SK-N-MC (cell line): ENCODE results near the gene VPS39.

Experiments used
- DNase-seq: peaks from one replicate; pipeline ENCODE4 v3.0.0-alpha.2; 2011; ENCODE audit warnings: low read depth, low spot score
- H3K27ac ChIP-seq: fragments of 200-600 bp; sonication (generic); 2 replicates; pipeline ENCODE4 v1.5.1; 2016; ENCODE audit warnings: mixed run types
- H3K36me3 ChIP-seq: fragments of 200-600 bp; sonication (generic); 2 replicates; pipeline ENCODE4 v1.6.1; 2017; ENCODE audit warnings: antibody characterized with exemption, low read length, mixed read lengths; ENCODE audit not compliant: insufficient read depth
- H3K4me3 ChIP-seq: fragments of 200-600 bp; sonication (generic); 2 replicates; pipeline ENCODE4 v1.5.1; 2016
- H3K9ac ChIP-seq: fragments of 200-600 bp; sonication (generic); 2 replicates; pipeline ENCODE4 v1.8.0; 2017; ENCODE audit warnings: mixed run types, mixed read lengths; ENCODE audit not compliant: insufficient read length
- H3K9me3 ChIP-seq: fragments of 200-600 bp; sonication (generic); 2 replicates; pipeline ENCODE4 v1.6.1; 2017; ENCODE audit warnings: low read depth, mild to moderate bottlenecking, antibody characterized with exemption, low read length, moderate library complexity, mixed read lengths
- EZH2 ChIP-seq: fragments of 200-600 bp; sonication (generic); IDR thresholded peaks from one replicate; pipeline ENCODE4 v1.6.1; 2017; ENCODE audit warnings: antibody characterized with exemption
- FOXP2 ChIP-seq: optimal IDR thresholded peaks from 2 replicates; pipeline ENCODE3; 2011; ENCODE audit warnings: mild to moderate bottlenecking, moderate library complexity; ENCODE audit not compliant: insufficient read depth; ENCODE audit errors: extremely low read length, control extremely low read depth
- POLR2AphosphoS5 ChIP-seq: IDR thresholded peaks from 2 replicates; pipeline ENCODE4 v1.6.1; 2012; ENCODE audit warnings: mild to moderate bottlenecking, low read depth, low read length, borderline replicate concordance

Gene VPS39

GRCh38 chr15:42134617-42135245 lies 73.4 kb downstream of the VPS39 start:
- Histone ChIP-seq H3K4me3 (no peak overlapping the region), H3K27ac (no peak overlapping the region), H3K9ac (no peak overlapping the region), H3K36me3 (no peaks in the 10 kb centered on the region), H3K9me3 (no peaks in the 10 kb centered on the region)
- no peak for TF ChIP-seq EZH2
- TF ChIP-seq FOXP2 = no peak
- TF ChIP-seq POLR2AphosphoS5 = no peak
- no peak for DNase-seq

GRCh38 chr15:42133886-42134502 lies 74.1 kb downstream of the VPS39 start:
- Histone ChIP-seq H3K36me3 (no peaks in the 10 kb centered on the region), H3K9ac (peak overlapping the region; percentile 11), H3K27ac (no peak overlapping the region), H3K4me3 (no peak overlapping the region), H3K9me3 (no peaks in the 10 kb centered on the region)
- no peak for TF ChIP-seq FOXP2
- TF ChIP-seq POLR2AphosphoS5 = no peak
- TF ChIP-seq EZH2 = no peak
- no peak for DNase-seq

- Histone ChIP-seq H3K9ac (no peak overlapping the region), H3K9me3 (no peaks in the 10 kb centered on the region), H3K36me3 (no peaks in the 10 kb centered on the region), H3K4me3 (no peak overlapping the region), H3K27ac (no peak overlapping the region)
- no peak for DNase-seq
- TF ChIP-seq EZH2 = no peak
- TF ChIP-seq FOXP2 = no peak
- TF ChIP-seq POLR2AphosphoS5 = no peak
Measured at GRCh38 chr15:42133356-42133755, 74.7 kb downstream of the VPS39 start.

GRCh38 chr15:42131826-42132806 lies 76.0 kb downstream of the VPS39 start:
- Histone ChIP-seq H3K27ac (no peak overlapping the region), H3K36me3 (no peaks in the 10 kb centered on the region), H3K4me3 (no peak overlapping the region), H3K9ac (no peak overlapping the region), H3K9me3 (no peaks in the 10 kb centered on the region)
- DNase-seq = no peak
- TF ChIP-seq FOXP2 (no peak), EZH2 (no peak), POLR2AphosphoS5 (no peak)

GRCh38 chr15:42131006-42131405 lies 77.1 kb downstream of the VPS39 start:
- H3K36me3 ChIP-seq = no peaks in the 10 kb centered on the region
- no peaks in the 10 kb centered on the region for H3K9me3 ChIP-seq
- H3K4me3 ChIP-seq = no peak overlapping the region
- no peak for DNase-seq
- no peak overlapping the region for H3K9ac ChIP-seq
- no peak overlapping the region for H3K27ac ChIP-seq
- TF ChIP-seq EZH2 = no peak
- TF ChIP-seq FOXP2 = no peak
- TF ChIP-seq POLR2AphosphoS5 = no peak

GRCh38 chr15:42130246-42130986 lies 77.7 kb downstream of the VPS39 start:
- H3K4me3 ChIP-seq = no peak overlapping the region
- H3K9me3 ChIP-seq = no peaks in the 10 kb centered on the region
- no peaks in the 10 kb centered on the region for H3K36me3 ChIP-seq
- DNase-seq = no peak
- H3K27ac ChIP-seq = no peak overlapping the region
- no peak overlapping the region for H3K9ac ChIP-seq
- no peak for TF ChIP-seq EZH2
- no peak for TF ChIP-seq FOXP2

GRCh38 chr15:42129364-42129763 lies 78.7 kb downstream of the VPS39 start:
- H3K36me3 ChIP-seq = no peaks in the 10 kb centered on the region
- no peaks in the 10 kb centered on the region for H3K9me3 ChIP-seq
- no peak for DNase-seq
- H3K27ac ChIP-seq = no peak overlapping the region
- no peak overlapping the region for H3K9ac ChIP-seq
- no peak overlapping the region for H3K4me3 ChIP-seq
- TF ChIP-seq EZH2 (no peak), FOXP2 (no peak), POLR2AphosphoS5 (no peak)

- H3K9ac ChIP-seq = no peak overlapping the region
- no peak for DNase-seq
- no peaks in the 10 kb centered on the region for H3K36me3 ChIP-seq
- TF ChIP-seq EZH2 (no peak), FOXP2 (no peak), POLR2AphosphoS5 (no peak)
- H3K9me3 ChIP-seq = no peaks in the 10 kb centered on the region
- H3K27ac ChIP-seq = no peak overlapping the region
- H3K4me3 ChIP-seq = no peak overlapping the region
Measured at GRCh38 chr15:42128476-42128875, 79.6 kb downstream of the VPS39 start.
